NB4 (cell line): ENCODE measurements around the gene INSIG2.

Source experiments
- DNase-seq: peaks from one replicate; pipeline ENCODE4 v3.0.0; 2010; ENCODE audit warnings: low read depth
- H3K4me3 ChIP-seq: one replicate; pipeline ENCODE4 v1.5.1; 2011; ENCODE audit warnings: mild to moderate bottlenecking, low read depth, low read length, moderate library complexity
- MYC ChIP-seq: IDR thresholded peaks from 2 replicates; pipeline ENCODE4 v1.6.1; 2011; ENCODE audit warnings: low read depth, low read length
- POLR2A ChIP-seq: IDR thresholded peaks from 2 replicates; pipeline ENCODE4 v1.6.1; 2011; ENCODE audit warnings: mild to moderate bottlenecking; ENCODE audit not compliant: insufficient read length; ENCODE audit errors: extremely low read depth
- TF ChIP-seq, protein P1 (sequence below): IDR thresholded peaks from 2 replicates; pipeline ENCODE4 v1.6.1; 2011; ENCODE audit warnings: low read depth, low read length
- TF ChIP-seq, protein P2 (sequence below): IDR thresholded peaks from one replicate; pipeline ENCODE4 v1.5.1; 2012; ENCODE audit warnings: low read depth, low read length

The INSIG2 gene

DNA sequence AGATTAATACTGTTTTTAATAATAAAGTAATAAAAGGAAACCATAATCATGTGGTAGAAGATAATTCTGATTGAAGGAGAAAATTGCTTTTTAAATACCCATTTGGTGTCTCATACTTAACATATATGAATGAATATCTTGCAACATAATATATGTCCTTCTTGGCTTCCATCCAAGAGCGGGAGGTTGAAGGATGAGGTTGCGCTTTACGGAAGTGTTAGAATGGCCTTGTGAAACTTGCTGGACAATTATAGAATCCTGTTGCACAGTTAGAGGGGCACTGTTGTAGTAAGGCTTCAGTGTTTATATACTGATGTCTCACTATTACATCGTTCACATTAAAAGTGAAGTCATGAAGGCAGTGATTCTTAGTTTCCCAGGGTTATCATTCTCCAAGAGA is 9.4 kb downstream of the INSIG2 start:
- TF ChIP-seq MYC, result no peak
- no peak for TF ChIP-seq POLR2A
- TF ChIP-seq, protein P1, sequence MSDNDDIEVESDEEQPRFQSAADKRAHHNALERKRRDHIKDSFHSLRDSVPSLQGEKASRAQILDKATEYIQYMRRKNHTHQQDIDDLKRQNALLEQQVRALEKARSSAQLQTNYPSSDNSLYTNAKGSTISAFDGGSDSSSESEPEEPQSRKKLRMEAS, result no peak
- TF ChIP-seq, protein P2, sequence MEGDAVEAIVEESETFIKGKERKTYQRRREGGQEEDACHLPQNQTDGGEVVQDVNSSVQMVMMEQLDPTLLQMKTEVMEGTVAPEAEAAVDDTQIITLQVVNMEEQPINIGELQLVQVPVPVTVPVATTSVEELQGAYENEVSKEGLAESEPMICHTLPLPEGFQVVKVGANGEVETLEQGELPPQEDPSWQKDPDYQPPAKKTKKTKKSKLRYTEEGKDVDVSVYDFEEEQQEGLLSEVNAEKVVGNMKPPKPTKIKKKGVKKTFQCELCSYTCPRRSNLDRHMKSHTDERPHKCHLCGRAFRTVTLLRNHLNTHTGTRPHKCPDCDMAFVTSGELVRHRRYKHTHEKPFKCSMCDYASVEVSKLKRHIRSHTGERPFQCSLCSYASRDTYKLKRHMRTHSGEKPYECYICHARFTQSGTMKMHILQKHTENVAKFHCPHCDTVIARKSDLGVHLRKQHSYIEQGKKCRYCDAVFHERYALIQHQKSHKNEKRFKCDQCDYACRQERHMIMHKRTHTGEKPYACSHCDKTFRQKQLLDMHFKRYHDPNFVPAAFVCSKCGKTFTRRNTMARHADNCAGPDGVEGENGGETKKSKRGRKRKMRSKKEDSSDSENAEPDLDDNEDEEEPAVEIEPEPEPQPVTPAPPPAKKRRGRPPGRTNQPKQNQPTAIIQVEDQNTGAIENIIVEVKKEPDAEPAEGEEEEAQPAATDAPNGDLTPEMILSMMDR, result no peak
- DNase-seq, result peak; percentile 78
- no peak overlapping the region for H3K4me3 ChIP-seq

DNA sequence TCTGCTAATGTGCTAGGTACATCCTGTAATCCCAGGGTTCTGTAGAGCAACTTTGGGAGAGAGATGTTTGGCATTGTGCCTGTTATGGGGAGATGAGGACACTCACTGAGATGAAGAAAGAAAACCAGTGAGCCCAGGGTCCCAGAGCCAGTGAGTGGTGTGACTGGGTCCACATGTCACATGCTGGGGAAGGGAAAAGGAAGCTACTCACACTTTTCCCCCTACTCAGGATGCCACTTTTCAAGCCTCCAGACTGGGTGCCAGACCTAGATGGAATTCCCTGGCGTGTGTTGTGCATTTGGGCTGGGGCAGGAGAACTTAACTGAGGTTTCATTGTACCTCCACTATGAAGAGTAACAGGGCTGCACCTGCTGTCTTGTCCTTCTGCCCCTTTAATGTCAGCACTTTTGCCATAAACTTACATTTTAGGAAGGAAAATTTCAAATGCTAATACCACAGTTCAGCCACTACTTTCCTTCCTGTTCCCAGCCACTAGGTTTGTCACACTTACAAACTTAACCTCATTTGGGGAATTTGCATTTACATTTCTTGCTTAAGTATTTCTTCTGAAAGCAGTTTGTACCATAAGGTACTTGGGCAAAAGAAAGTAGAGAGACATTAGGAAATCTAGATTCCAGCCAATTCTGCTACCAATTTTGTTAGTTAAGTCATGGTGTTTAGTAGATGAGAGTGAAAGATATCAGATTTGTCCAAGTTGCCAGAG is 10.2 kb downstream of the INSIG2 start:
- TF ChIP-seq MYC (no peak), POLR2A (no peak)
- TF ChIP-seq, protein P1, result no peak
- TF ChIP-seq, protein P2, result no peak
- H3K4me3 ChIP-seq, result no peak overlapping the region
- no peak for DNase-seq

DNA sequence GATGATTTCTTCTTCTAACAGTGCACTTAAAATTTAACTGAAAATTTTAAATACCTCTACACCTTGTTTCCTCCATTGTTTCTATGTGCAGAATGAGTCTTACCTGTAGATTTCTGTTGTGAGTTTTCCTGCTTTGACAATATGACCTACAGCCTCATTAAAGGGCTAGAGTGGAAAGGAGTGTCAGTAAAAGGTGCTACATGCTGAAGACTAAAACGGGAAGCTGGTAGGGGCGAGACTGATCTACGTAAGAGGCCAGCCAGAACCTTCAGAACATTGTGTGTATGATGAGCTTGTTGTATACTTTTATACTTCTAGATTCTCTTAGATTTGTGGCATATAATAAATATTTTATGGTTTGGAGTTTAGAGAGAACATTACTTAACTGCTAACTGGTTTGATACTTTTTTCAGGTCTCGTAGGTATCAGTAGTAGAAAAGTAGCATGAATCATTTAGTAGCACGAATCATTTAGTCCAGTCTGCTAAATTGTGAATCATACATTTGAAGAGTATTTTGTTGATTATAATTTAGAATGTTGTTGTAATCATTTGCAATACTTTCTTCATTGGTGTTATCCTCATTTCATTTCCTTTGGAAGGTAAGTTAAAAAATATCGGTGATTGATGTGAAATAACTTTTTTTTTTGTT is 14.3 kb downstream of the INSIG2 start:
- H3K4me3 ChIP-seq, result no peak overlapping the region
- no peak for DNase-seq
- TF ChIP-seq, protein P2, result no peak
- TF ChIP-seq POLR2A, result no peak
- no peak for TF ChIP-seq MYC
- TF ChIP-seq, protein P1, result no peak

DNA sequence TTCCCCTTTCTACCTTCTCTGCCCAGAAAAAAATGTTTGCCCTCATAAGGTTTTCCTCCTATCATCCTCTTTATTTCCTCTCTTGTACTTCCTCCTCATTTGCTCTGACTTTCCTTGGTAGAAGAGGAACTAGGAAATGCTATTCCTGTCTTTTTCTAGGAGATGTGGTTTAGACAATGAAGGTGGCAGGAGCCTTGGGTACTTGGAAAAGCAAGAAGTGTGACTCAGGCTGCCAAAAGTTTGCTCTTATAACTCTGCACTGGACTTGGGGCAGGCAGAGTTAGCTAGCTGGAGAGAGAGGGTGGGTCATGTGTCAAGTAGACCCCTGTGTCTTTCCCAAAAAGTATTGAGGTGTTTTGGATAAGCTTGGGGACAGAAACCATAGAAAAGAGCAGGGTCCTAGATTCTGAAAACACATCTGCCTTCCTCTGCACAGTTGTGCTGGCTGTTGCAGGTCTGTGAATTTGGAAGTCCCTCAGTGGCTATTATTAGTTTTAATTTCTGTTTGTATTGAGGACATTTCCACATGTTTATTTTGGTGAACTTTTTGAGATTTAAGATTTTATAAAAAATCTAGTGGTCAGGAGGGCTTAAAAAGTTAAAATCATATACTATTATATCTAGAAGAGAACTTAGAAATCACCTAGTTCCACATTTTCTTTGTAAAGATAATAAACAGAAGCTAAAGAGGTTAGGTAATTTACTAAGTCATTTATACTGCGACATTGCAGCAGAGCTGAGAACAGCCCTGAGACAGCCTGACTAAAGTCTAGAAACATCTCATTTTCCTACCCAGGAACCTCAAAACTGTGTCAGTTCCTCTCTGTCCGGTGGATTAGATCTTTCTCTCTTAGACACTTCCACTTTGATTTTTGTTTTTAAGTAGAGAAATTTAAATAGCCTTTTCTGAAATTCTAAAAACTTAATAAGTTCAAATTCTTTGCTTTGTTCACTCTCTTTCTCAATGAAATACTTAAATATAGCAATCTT is 16.0 kb downstream of the INSIG2 start:
- TF ChIP-seq MYC (no peak), POLR2A (no peak)
- TF ChIP-seq, protein P2, result no peak
- TF ChIP-seq, protein P1, result no peak
- H3K4me3 ChIP-seq, result no peak overlapping the region
- DNase-seq, result no peak

DNA sequence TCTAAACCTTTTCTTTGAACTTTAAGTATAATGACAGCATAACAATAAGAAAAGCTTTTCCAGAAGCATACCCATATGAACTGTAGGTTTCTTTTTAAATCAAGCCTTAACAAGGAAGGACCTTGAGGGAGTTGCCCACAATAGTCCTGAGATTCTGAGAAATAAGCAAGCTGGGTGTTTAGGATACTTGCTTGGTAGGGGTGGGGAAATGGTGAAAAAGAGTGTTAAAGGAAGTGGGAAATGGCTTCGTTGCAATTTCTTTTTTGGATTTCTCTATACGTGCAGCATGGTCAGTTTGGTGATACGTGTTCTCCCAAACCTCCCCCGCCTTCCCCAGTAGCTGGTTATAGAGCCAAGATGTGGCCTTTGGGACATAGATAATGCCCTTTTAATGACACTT is 17.2 kb downstream of the INSIG2 start:
- H3K4me3 ChIP-seq, result no peak overlapping the region
- TF ChIP-seq MYC (no peak), POLR2A (no peak)
- TF ChIP-seq, protein P2, result no peak
- TF ChIP-seq, protein P1, result no peak
- DNase-seq, result no peak
